ENCODE measurements around the gene TRDN.

- TF ChIP-seq CTCF (IDR thresholded peaks at IDR 0.05; ENCODE audit: low read depth, low read length, poor library complexity, severe bottlenecking) = no peak
- no peak for TF ChIP-seq EZH2phosphoT487 (IDR thresholded peaks at IDR 0.05; ENCODE audit: borderline replicate concordance, low read length)
Measured at GRCh38 chr6:123430970-123431369, 205.8 kb downstream of the TRDN start.

Measured in DOHH2 (cell line).